GM23338 (cell line): ENCODE measurements around the gene CXCL9.

Source experiments
- CREB1 ChIP-seq: fragments of 250-450 bp; sonication (Bioruptor Pico); IDR thresholded peaks from 2 replicates; pipeline ENCODE4 v1.5.0; 2020; ENCODE audit warnings: low read depth, mild to moderate bottlenecking, moderate library complexity
- EZH2 ChIP-seq: fragments of 200-600 bp; sonication (generic); IDR thresholded peaks from one replicate; pipeline ENCODE4 v1.8.0; 2017; ENCODE audit warnings: antibody characterized with exemption, mild to moderate bottlenecking, low read depth; ENCODE audit not compliant: unreplicated experiment
- EZH2phosphoT487 ChIP-seq: fragments of 200-600 bp; sonication (generic); IDR thresholded peaks from one replicate; pipeline ENCODE4 v1.8.1; 2018; ENCODE audit warnings: antibody characterized with exemption; ENCODE audit not compliant: unreplicated experiment
- JUNB ChIP-seq: IDR thresholded peaks from one replicate; pipeline ENCODE4 v1.6.1; 2016; ENCODE audit warnings: antibody characterized with exemption; ENCODE audit not compliant: unreplicated experiment
- NANOG ChIP-seq: IDR thresholded peaks from 2 replicates; pipeline ENCODE4 v1.6.1; 2016; ENCODE audit warnings: antibody characterized with exemption, borderline replicate concordance
- POLR2AphosphoS5 ChIP-seq: IDR thresholded peaks from 2 replicates; pipeline ENCODE4 v1.6.1; 2016; ENCODE audit warnings: antibody characterized with exemption, low read depth
- STAT1 ChIP-seq: IDR thresholded peaks from one replicate; pipeline ENCODE4 v1.6.1; 2016; ENCODE audit warnings: antibody characterized with exemption; ENCODE audit not compliant: unreplicated experiment
- ZNF114 ChIP-seq: fragments of 250-450 bp; sonication (Bioruptor Pico); IDR thresholded peaks from 2 replicates; pipeline ENCODE4 v1.5.0; 2020; ENCODE audit warnings: mild to moderate bottlenecking, moderate library complexity
- ZNF331 ChIP-seq: fragments of 250-450 bp; sonication (Bioruptor Pico); IDR thresholded peaks from 2 replicates; pipeline ENCODE4 v1.5.0; 2020; ENCODE audit warnings: low read depth, mild to moderate bottlenecking, moderate library complexity
- TF ChIP-seq, protein P1 (sequence below), 2 experiments: fragments of 200-600 bp in 1 of 2; sonication (generic) in 1 of 2; conservative IDR thresholded peaks; 2 replicates each; pipeline versions ENCODE4 v1.5.1 to v1.6.1; 2016 to 2017; ENCODE audit warnings: antibody characterized with exemption in 2 of 2, low read depth in 2 of 2, mild to moderate bottlenecking in 2 of 2, moderate library complexity in 1 of 2
- TF ChIP-seq, protein P2 (sequence below): IDR thresholded peaks from one replicate; pipeline ENCODE4 v1.6.1; 2018; ENCODE audit warnings: antibody characterized with exemption; ENCODE audit not compliant: unreplicated experiment

- TF ChIP-seq, protein P1, sequence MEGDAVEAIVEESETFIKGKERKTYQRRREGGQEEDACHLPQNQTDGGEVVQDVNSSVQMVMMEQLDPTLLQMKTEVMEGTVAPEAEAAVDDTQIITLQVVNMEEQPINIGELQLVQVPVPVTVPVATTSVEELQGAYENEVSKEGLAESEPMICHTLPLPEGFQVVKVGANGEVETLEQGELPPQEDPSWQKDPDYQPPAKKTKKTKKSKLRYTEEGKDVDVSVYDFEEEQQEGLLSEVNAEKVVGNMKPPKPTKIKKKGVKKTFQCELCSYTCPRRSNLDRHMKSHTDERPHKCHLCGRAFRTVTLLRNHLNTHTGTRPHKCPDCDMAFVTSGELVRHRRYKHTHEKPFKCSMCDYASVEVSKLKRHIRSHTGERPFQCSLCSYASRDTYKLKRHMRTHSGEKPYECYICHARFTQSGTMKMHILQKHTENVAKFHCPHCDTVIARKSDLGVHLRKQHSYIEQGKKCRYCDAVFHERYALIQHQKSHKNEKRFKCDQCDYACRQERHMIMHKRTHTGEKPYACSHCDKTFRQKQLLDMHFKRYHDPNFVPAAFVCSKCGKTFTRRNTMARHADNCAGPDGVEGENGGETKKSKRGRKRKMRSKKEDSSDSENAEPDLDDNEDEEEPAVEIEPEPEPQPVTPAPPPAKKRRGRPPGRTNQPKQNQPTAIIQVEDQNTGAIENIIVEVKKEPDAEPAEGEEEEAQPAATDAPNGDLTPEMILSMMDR (conservative IDR thresholded peaks at IDR 0.05; ENCODE audit: low read depth in 2 of 2), result no peak
- no peak for TF ChIP-seq POLR2AphosphoS5
- no peak for TF ChIP-seq CREB1 (CRISPR knock-in tag)
- TF ChIP-seq EZH2, result no peak
- TF ChIP-seq EZH2phosphoT487, result no peak
- no peak for TF ChIP-seq NANOG
- TF ChIP-seq, protein P2, sequence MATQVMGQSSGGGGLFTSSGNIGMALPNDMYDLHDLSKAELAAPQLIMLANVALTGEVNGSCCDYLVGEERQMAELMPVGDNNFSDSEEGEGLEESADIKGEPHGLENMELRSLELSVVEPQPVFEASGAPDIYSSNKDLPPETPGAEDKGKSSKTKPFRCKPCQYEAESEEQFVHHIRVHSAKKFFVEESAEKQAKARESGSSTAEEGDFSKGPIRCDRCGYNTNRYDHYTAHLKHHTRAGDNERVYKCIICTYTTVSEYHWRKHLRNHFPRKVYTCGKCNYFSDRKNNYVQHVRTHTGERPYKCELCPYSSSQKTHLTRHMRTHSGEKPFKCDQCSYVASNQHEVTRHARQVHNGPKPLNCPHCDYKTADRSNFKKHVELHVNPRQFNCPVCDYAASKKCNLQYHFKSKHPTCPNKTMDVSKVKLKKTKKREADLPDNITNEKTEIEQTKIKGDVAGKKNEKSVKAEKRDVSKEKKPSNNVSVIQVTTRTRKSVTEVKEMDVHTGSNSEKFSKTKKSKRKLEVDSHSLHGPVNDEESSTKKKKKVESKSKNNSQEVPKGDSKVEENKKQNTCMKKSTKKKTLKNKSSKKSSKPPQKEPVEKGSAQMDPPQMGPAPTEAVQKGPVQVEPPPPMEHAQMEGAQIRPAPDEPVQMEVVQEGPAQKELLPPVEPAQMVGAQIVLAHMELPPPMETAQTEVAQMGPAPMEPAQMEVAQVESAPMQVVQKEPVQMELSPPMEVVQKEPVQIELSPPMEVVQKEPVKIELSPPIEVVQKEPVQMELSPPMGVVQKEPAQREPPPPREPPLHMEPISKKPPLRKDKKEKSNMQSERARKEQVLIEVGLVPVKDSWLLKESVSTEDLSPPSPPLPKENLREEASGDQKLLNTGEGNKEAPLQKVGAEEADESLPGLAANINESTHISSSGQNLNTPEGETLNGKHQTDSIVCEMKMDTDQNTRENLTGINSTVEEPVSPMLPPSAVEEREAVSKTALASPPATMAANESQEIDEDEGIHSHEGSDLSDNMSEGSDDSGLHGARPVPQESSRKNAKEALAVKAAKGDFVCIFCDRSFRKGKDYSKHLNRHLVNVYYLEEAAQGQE, result no peak
- no peak for TF ChIP-seq JUNB
- TF ChIP-seq ZNF114 (CRISPR knock-in tag), result no peak
- no peak for TF ChIP-seq ZNF331 (CRISPR knock-in tag)
- TF ChIP-seq STAT1, result no peak
These were observed 14.7 kb upstream of the CXCL9 start for GRCh38 chr4:76022031-76022430.
